ENCODE data around the gene ADRM1.

ADRM1 gene

GRCh38 chr20:62312662-62312977, 9.8 kb downstream of the ADRM1 start:
- DNase-seq = no peak

DNA sequence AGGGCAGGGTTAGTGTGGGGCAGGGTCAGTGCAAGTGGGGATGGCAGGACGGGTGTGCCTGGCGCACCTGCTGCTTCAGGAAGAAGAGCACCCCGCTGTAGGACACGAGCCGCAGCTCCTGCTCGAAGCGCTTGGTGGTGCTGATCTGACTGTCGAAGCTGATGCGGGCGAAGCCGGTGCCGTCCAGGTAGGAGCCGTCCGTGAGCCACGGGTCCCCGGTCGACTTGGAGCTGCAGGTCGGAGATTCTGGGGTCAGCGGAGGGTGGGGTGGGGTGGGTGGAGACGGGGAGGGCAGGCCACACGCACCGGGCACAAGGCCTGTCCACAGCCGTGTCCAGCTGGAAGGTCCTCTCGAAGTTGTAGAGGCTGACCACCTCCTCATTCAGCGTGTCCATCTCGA, 10.2 kb downstream of the ADRM1 start:
- no peak for DNase-seq

- DNase-seq = no peak
Observed at GRCh38 chr20:62313460-62314338, 10.9 kb downstream of the ADRM1 start.

GRCh38 chr20:62314339-62314638, 11.5 kb downstream of the ADRM1 start:
- DNase-seq = no peak

GRCh38 chr20:62314711-62315302, 12.0 kb downstream of the ADRM1 start:
- no peak for DNase-seq

- no peak for DNase-seq
Observed at GRCh38 chr20:62315773-62316172, 13.0 kb downstream of the ADRM1 start.

DNA sequence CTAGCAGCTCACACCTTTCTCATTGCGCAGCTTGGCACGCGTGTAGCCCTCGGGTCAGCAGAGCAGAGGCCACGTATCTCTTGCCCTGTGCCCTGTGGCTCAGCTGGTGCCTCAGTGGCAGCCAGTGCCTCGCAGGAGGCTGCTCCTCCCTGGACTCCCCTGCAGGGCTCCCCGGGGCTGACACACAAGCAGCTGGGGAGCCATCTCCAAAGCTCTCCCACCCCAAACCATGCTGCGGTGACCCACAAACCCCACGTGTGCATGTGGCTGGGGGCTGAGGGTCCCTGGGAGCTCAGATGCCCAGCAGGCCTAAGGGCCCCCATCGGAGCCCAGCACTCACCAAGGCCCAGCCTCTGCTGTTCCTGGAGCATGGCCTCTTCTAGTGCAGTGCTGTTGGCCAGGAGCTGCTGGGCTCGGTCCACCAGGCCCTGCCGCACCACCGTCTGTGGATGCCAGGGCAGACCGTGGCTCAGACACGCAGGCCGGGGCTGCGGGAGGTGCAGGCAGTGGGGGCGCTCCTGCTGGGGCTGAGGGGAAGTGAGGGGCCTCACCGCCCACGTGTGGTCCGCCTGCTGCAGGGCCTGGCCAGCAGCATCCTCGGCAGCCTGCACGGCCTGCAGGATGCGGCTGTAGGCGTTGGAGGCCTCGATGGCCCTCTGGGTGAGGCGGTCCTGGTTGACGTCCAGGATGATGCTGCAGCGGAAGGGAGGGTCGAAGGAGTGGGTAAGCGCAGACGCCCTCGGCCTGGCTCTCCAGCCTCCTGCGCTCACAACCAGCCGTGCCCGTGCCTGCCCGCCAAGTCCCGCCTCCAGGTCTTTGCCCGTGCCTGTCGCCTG, 13.8 kb downstream of the ADRM1 start:
- DNase-seq = no peak

- no peak for DNase-seq
Observed at GRCh38 chr20:62317167-62317655, 14.4 kb downstream of the ADRM1 start.

GRCh38 chr20:62318400-62319345, 15.9 kb downstream of the ADRM1 start:
- DNase-seq = no peak

- DNase-seq = no peak
Observed at GRCh38 chr20:62319346-62319909, 16.6 kb downstream of the ADRM1 start.

DNA sequence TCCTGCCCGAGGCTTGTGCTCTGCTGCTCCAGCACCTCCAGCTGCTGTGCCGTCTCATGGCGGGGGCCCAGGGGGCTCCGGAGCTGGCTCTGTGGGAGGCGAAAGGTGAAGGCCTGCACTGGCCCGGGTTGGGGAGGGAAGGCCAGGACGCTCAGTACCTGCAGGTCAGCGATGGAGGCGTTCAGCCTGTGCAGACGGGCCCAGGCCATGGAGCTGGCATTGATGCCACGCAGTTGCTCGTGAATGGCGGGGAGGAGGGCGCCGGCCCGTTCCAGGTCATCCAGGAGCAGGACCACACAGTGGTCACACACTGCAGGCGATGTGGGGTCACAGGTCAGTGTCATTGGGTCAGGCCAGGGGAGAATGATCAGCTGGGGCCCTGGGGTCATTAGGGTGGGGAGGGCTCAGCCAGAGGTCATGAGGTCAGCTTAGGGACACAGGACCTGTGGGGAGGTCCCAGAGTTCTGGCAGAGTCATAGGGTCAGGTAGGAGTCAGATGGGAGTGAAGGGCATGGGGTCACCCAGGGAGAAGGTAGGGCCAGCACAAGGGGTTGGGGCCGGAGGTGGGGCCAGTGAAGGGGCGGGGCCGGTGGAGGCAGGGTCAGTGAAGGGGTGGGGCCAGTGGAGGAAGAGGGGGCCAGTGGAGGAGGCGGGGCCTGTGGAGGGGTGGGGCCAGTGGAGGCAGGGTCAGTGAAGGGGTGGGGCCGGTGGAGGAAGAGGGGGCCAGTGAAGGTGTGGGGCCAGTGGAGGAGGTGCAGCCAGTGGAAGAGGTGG, 18.0 kb downstream of the ADRM1 start:
- DNase-seq = no peak

GRCh38 chr20:62321521-62321948, 18.7 kb downstream of the ADRM1 start:
- no peak for DNase-seq

DNA sequence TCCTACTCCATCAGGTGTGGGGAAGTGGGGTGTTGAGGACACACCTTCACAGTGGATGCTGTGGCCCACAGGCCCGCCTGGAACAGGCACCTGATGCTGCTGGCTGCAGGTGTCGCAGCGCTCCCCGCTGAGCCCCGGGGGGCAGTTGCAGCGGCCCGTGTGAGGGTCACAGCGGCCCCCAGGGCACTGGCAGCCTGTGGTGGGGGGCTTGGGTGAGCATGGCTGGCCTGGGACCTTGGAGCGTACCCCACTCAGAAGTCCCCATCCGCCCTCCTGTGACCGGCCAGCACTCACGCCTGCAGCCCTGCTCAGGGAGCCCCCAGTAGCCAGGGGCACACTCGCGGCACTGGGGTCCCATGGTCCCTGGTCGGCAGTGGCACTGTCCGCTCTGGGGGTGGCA, 19.2 kb downstream of the ADRM1 start:
- DNase-seq = no peak

GRCh38 chr20:62322492-62323041, 19.8 kb downstream of the ADRM1 start:
- no peak for DNase-seq

DNA sequence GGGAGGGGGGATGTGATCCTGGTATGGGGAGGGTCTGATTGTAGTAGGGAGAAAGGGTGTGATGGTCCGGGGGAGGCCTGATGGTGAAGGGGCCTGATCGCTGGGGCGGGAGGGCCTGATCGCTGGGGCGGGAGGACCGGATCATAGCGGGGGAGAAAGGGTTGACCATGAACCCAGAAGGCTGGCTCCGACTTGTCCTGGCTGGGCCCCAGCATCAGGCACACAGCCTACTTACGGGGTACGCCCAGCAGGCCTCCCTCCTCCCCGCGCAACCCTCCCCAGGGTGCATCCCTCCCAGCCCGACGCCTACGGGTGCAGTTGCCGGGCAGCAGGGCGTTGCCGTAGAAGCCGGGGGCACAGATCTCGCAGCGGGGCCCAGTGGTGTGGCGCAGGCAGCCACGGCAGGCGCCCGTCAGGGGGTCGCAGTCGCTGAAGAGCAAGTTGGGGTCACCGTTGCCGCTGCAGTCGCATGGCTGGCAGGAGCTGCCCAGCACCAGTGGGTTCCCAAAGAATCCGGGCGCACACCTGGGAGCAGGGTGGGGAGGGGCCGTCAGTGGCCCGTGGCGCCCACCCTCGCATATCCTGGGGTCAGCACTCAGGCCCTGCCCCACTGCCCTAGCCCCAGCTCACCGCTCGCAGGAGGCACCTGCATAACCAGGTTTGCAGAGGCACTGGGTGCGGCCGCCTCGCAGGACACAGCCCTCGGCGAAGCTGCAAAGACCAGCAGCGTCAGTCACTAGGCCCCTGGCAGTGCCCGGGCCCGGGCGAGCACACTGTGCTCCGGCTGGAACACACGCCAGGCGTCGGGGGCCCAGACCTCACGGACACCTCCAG, 20.6 kb downstream of the ADRM1 start:
- DNase-seq = no peak

GRCh38 chr20:62323980-62324906, 21.4 kb downstream of the ADRM1 start:
- no peak for DNase-seq

DNA sequence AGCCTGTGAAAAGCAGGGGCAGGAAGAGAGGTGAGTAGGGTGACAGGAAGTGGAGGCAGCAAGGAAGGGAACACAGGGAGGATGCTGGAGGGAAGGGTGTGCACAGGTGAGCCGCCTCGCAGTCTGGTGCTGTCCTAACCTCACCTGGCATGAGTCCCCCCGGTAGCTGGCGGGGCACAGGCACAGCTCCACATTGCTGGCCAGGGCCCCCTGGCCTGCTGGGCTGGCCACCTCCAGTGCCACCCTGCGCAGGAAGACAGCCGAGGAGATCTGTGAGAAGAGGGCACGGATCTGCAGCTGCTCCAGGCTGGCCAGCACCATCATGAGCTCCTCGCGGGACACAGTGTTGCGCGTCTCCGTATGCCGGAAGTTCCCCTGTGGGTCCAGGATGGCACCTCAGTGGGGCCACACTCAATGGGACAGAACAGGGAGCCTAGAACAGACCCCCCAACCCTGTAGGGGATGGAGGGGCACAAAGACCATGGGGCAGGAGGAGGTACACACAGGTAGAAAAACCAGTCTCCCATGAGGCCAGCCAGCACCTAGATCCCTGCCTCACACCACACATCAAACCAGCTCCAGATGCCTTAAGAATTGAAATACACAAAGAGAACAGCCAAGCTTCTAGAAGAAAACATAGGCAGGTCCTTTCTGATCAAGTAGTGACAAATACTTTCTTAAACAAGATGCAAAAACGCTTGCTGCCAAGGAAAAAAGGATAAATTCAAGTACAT, 22.5 kb downstream of the ADRM1 start:
- no peak for DNase-seq

GRCh38 chr20:62326559-62326958, 23.8 kb downstream of the ADRM1 start:
- DNase-seq = no peak
